Testis (tissue), 2 donors: Measurements from ENCODE around the gene HPSE2.

Experiments
- CTCF ChIP-seq, 3 experiments: fragments of 450-650 bp in 2 of 3; fragments of 200-600 bp in 1 of 3; sonication (generic) in 1 of 3; IDR thresholded peaks; one replicate each; pipeline ENCODE4 v1.5.1; 2016 to 2019; ENCODE audit warnings: antibody characterized with exemption in 3 of 3, mild to moderate bottlenecking in 2 of 3, moderate library complexity in 1 of 3
- POLR2A ChIP-seq: fragments of 450-650 bp; IDR thresholded peaks from one replicate; pipeline ENCODE4 v1.6.1; 2017; ENCODE audit warnings: antibody characterized with exemption, mild to moderate bottlenecking, moderate library complexity

DNA sequence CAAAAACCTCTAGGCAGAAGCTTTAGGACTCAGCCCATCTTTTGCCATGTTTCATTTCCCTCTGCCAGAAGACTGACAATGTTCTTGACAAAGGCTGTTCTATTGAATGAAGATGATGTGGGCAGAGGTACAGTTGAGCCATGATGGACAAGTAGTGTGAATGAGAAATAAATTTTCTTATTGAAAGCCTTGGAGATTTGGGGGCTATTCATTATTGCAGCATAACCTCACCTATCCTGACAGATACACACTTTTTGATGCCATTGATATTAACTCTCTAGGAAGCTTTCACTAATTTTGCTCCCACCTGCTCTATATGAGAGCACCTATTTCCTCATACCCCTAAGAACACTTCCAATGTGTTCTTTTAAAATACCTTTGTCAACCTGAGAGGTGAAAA is 752.0 kb downstream of the HPSE2 start:
- no peak for TF ChIP-seq CTCF (IDR thresholded peaks at IDR 0.05)
- TF ChIP-seq POLR2A, result no peak
